DOHH2 (cell line): ENCODE data around the gene RASAL3.

ENCODE experiments used
- EZH2phosphoT487 ChIP-seq: fragments of 200-600 bp; sonication (generic); IDR thresholded peaks from 2 replicates; pipeline ENCODE4 v1.6.1; 2017; ENCODE audit warnings: borderline replicate concordance, mild to moderate bottlenecking, antibody characterized with exemption, low read length, moderate library complexity, mixed read lengths
- TF ChIP-seq, protein P1 (sequence below): fragments of 200-600 bp; sonication (generic); IDR thresholded peaks from one replicate; pipeline ENCODE4 v1.5.1; 2014; ENCODE audit warnings: antibody characterized with exemption, mild to moderate bottlenecking, low read depth, low read length; ENCODE audit not compliant: poor library complexity, severe bottlenecking

- TF ChIP-seq, protein P1, sequence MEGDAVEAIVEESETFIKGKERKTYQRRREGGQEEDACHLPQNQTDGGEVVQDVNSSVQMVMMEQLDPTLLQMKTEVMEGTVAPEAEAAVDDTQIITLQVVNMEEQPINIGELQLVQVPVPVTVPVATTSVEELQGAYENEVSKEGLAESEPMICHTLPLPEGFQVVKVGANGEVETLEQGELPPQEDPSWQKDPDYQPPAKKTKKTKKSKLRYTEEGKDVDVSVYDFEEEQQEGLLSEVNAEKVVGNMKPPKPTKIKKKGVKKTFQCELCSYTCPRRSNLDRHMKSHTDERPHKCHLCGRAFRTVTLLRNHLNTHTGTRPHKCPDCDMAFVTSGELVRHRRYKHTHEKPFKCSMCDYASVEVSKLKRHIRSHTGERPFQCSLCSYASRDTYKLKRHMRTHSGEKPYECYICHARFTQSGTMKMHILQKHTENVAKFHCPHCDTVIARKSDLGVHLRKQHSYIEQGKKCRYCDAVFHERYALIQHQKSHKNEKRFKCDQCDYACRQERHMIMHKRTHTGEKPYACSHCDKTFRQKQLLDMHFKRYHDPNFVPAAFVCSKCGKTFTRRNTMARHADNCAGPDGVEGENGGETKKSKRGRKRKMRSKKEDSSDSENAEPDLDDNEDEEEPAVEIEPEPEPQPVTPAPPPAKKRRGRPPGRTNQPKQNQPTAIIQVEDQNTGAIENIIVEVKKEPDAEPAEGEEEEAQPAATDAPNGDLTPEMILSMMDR, result no peak
- no peak for TF ChIP-seq EZH2phosphoT487
These were observed 47.5 kb upstream of the RASAL3 start for GRCh38 chr19:15511671-15512424.
